ENCODE measurements around the gene KRT85. TPM values are rescaled to one million over a fixed set of nuclear protein-coding genes. Genes with fewer than 3 reads are reported as not detected.

Gene KRT85
- total RNA-seq, 1 experiment from 2014 or later = not detected

GRCh38 chr12:52337054-52337453 lies 30.2 kb downstream of the KRT85 start:
- no peaks in the 10 kb centered on the region for H3K36me3 ChIP-seq (ENCODE audit: insufficient read depth, low read length, poor library complexity, severe bottlenecking)
- DNase-seq (ENCODE audit: low spot score) = no peak
- H3K27ac ChIP-seq (ENCODE audit: low read depth, low read length, poor library complexity, severe bottlenecking) = no peak overlapping the region
- intact Hi-C loops (cut with micrococcal nuclease; ENCODE audit: unreplicated experiment) = no loop called here
- TF ChIP-seq EZH2 (IDR thresholded peaks at IDR 0.05; ENCODE audit: borderline replicate concordance, low read depth, low read length, poor library complexity, severe bottlenecking) = no peak
- TF ChIP-seq, protein P1, sequence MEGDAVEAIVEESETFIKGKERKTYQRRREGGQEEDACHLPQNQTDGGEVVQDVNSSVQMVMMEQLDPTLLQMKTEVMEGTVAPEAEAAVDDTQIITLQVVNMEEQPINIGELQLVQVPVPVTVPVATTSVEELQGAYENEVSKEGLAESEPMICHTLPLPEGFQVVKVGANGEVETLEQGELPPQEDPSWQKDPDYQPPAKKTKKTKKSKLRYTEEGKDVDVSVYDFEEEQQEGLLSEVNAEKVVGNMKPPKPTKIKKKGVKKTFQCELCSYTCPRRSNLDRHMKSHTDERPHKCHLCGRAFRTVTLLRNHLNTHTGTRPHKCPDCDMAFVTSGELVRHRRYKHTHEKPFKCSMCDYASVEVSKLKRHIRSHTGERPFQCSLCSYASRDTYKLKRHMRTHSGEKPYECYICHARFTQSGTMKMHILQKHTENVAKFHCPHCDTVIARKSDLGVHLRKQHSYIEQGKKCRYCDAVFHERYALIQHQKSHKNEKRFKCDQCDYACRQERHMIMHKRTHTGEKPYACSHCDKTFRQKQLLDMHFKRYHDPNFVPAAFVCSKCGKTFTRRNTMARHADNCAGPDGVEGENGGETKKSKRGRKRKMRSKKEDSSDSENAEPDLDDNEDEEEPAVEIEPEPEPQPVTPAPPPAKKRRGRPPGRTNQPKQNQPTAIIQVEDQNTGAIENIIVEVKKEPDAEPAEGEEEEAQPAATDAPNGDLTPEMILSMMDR (conservative IDR thresholded peaks at IDR 0.05; ENCODE audit: low read depth, low read length) = no peak
- no peak overlapping the region for H3K4me3 ChIP-seq (ENCODE audit: low read depth, low read length, poor library complexity, severe bottlenecking)
- ChIA-PET CTCF (interaction anchor here (0.8 to 2.1 kb wide), 2 partner anchors 10 to 534 kb away, joined by 4 to 7 read pairs; no protein-coding TSS in a partner anchor), POLR2A (ENCODE audit: low non-redundant PET) (no interaction called here)
- H3K4me1 ChIP-seq (ENCODE audit: insufficient read depth, low read length, poor library complexity, severe bottlenecking) = no peaks in the 10 kb centered on the region
- no TSS peak for BruUV-seq (replicated peaks)
- H3K27me3 ChIP-seq (replicated peaks; ENCODE audit: insufficient read depth, low read depth, low read length, poor library complexity) = no peaks in the 10 kb centered on the region
- no peaks in the 10 kb centered on the region for H3K9me3 ChIP-seq (ENCODE audit: low read depth, low read length, poor library complexity, severe bottlenecking)

DNA sequence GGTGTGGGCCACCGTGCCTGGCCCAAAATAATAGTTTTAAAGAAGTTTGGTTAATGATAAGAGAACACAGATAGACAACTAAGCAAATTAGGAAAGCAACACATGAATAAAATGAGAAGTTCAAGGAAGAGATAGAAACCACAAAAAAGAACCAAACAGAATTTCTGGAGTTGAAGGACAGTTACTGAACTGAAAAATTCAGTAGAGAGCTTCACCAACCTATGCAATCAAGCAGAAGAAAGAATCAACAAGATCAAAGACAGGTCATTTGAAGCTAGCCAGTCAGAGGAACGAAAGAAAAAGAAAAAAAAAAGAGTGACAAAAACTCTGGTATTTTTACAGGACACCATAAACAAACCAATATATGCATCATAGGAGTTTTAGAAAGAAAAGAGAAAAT lies 30.6 kb downstream of the KRT85 start:
- POLR2A ChIA-PET (ENCODE audit: low non-redundant PET) = no interaction called here
- no TSS peak for BruUV-seq (replicated peaks)

GRCh38 chr12:52335598-52336262 lies 31.6 kb downstream of the KRT85 start:
- ChIA-PET POLR2A (ENCODE audit: low non-redundant PET) (no interaction called here), CTCF (no interaction called here)
- intact Hi-C loops (cut with micrococcal nuclease; ENCODE audit: unreplicated experiment) = no loop called here
- H3K4me3 ChIP-seq (ENCODE audit: low read depth, low read length, poor library complexity, severe bottlenecking) = no peak overlapping the region
- no TSS peak for BruUV-seq (replicated peaks)
- no peak for DNase-seq (ENCODE audit: low spot score)
- H3K27me3 ChIP-seq (replicated peaks; ENCODE audit: insufficient read depth, low read depth, low read length, poor library complexity) = no peaks in the 10 kb centered on the region
- H3K27ac ChIP-seq (ENCODE audit: low read depth, low read length, poor library complexity, severe bottlenecking) = no peak overlapping the region
- no peaks in the 10 kb centered on the region for H3K36me3 ChIP-seq (ENCODE audit: insufficient read depth, low read length, poor library complexity, severe bottlenecking)
- no peaks in the 10 kb centered on the region for H3K9me3 ChIP-seq (ENCODE audit: low read depth, low read length, poor library complexity, severe bottlenecking)
- H3K4me1 ChIP-seq (ENCODE audit: insufficient read depth, low read length, poor library complexity, severe bottlenecking) = no peaks in the 10 kb centered on the region
- TF ChIP-seq EZH2 (IDR thresholded peaks at IDR 0.05; ENCODE audit: borderline replicate concordance, low read depth, low read length, poor library complexity, severe bottlenecking) = no peak
- TF ChIP-seq, protein P1 (conservative IDR thresholded peaks at IDR 0.05; ENCODE audit: low read depth, low read length) = no peak

More for the DNA sequence above, 30.6 kb downstream of the KRT85 start:
- intact Hi-C loops (cut with micrococcal nuclease; ENCODE audit: unreplicated experiment) = no loop called here
- no peak overlapping the region for H3K4me3 ChIP-seq (ENCODE audit: low read depth, low read length, poor library complexity, severe bottlenecking)
- TF ChIP-seq, protein P1 (conservative IDR thresholded peaks at IDR 0.05; ENCODE audit: low read depth, low read length) = no peak
- no peak for TF ChIP-seq EZH2 (IDR thresholded peaks at IDR 0.05; ENCODE audit: borderline replicate concordance, low read depth, low read length, poor library complexity, severe bottlenecking)
- no peaks in the 10 kb centered on the region for H3K9me3 ChIP-seq (ENCODE audit: low read depth, low read length, poor library complexity, severe bottlenecking)
- H3K27me3 ChIP-seq (replicated peaks; ENCODE audit: insufficient read depth, low read depth, low read length, poor library complexity) = no peaks in the 10 kb centered on the region
- no peak overlapping the region for H3K27ac ChIP-seq (ENCODE audit: low read depth, low read length, poor library complexity, severe bottlenecking)
- H3K4me1 ChIP-seq (ENCODE audit: insufficient read depth, low read length, poor library complexity, severe bottlenecking) = no peaks in the 10 kb centered on the region
- H3K36me3 ChIP-seq (ENCODE audit: insufficient read depth, low read length, poor library complexity, severe bottlenecking) = no peaks in the 10 kb centered on the region
- CTCF ChIA-PET = interaction anchor here (0.8 to 2.1 kb wide), 2 partner anchors 9 to 534 kb away, joined by 4 to 7 read pairs; no protein-coding TSS in a partner anchor
- no peak for DNase-seq (ENCODE audit: low spot score)

Data from A673 (cell line).